SK-N-MC (cell line): Measurements from ENCODE around the gene MYPN.

Experiments
- EZH2 ChIP-seq: fragments of 200-600 bp; sonication (generic); IDR thresholded peaks from one replicate; pipeline ENCODE4 v1.6.1; 2017; ENCODE audit warnings: antibody characterized with exemption
- POLR2AphosphoS5 ChIP-seq: IDR thresholded peaks from 2 replicates; pipeline ENCODE4 v1.6.1; 2012; ENCODE audit warnings: mild to moderate bottlenecking, low read depth, low read length, borderline replicate concordance

- TF ChIP-seq POLR2AphosphoS5 (no peak), EZH2 (no peak)
Observed at GRCh38 chr10:68253346-68253745, 144.1 kb downstream of the MYPN start.
